Left ventricle myocardium inferior (tissue), 1 donor: ENCODE data around the gene PAX7. TPM values are rescaled to one million over a fixed set of nuclear protein-coding genes. Genes with fewer than 3 reads are reported as not detected.
A peak's percentile ranks its signal among the peaks of the same experiment; 100 is the strongest.

Source experiments
- DNase-seq: peaks from one replicate; pipeline ENCODE4 v3.0.0-alpha.2; 2020
- H3K27ac ChIP-seq: fragments of 200-600 bp; replicated peaks from 2 replicates; pipeline ENCODE4 v1.8.0; 2021
- H3K27me3 ChIP-seq: fragments of 200-600 bp; 2 replicates; pipeline ENCODE4 v1.8.0; 2021; ENCODE audit warnings: low read depth
- H3K36me3 ChIP-seq: fragments of 200-600 bp; 2 replicates; pipeline ENCODE4 v1.8.0; 2021
- H3K4me1 ChIP-seq: fragments of 200-600 bp; 2 replicates; pipeline ENCODE4 v1.8.0; 2021
- H3K4me3 ChIP-seq: fragments of 200-600 bp; 2 replicates; pipeline ENCODE4 v1.8.0; 2021; ENCODE audit warnings: mild to moderate bottlenecking, moderate library complexity
- H3K9me3 ChIP-seq: fragments of 200-600 bp; replicated peaks from 2 replicates; pipeline ENCODE4 v1.8.0; 2021
- CTCF ChIP-seq: fragments of 200-600 bp; IDR thresholded peaks from 2 replicates; pipeline ENCODE4 v1.8.0; 2021; ENCODE audit warnings: antibody characterized with exemption, mild to moderate bottlenecking, borderline replicate concordance
- intact Hi-C: fragments of 100-400 bp; cut with micrococcal nuclease; formaldehyde crosslinking; loops from one replicate; pipeline ENCODE4 v1.11.0; 2022
- total RNA-seq: library from RNA; stranded (reverse); fragmentation: NEBNext Ultra II Directional; extraction: Animal tissue kit (Norgen Biotek cat#: 25700); gene quantifications from one replicate; pipeline ENCODE4 v1.2.1, GENCODE V29; 2021
- donor health status: DM: no; HTN: yes; CAD: no; lungs with severe emphysema.

Gene PAX7
- total RNA-seq, 1 donor from 2014 or later = not detected

- Histone ChIP-seq H3K4me1 (peaks cover 6% of the 10 kb centered on the region), H3K27me3 (peaks cover 89% of the 10 kb centered on the region), H3K36me3 (no peaks in the 10 kb centered on the region), H3K9me3 (no peaks in the 10 kb centered on the region), H3K27ac (no peak overlapping the region), H3K4me3 (peak overlapping the region; percentile 51)
- intact Hi-C loops = no loop called here
- no peak for TF ChIP-seq CTCF
- no peak for DNase-seq
Observed at GRCh38 chr1:18783705-18784481, 153.2 kb downstream of the PAX7 start.

DNA sequence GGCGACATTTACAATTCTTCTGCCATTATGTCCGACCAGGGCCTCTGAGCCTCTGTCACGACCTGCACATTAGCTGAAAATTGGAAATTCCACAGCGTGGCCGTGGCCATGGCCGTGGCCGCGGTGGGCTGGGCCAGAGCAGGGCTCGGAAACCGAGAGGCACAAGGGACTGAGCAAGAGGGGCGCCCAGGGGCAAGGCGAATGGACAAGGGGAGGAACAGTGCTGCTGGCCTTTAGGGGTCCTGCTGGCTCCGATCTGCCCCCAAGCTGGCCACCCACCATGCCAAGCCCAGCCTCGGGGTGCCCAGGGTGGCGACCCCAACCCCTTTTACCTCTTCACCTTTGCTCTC, 153.8 kb downstream of the PAX7 start:
- Histone ChIP-seq H3K4me3 (peak overlapping the region; percentile 51), H3K9me3 (no peaks in the 10 kb centered on the region), H3K27ac (no peak overlapping the region), H3K36me3 (no peaks in the 10 kb centered on the region), H3K4me1 (peaks cover 6% of the 10 kb centered on the region), H3K27me3 (peaks cover 83% of the 10 kb centered on the region)
- intact Hi-C loops = no loop called here
- no peak for DNase-seq
- no peak for TF ChIP-seq CTCF

- Histone ChIP-seq H3K9me3 (no peaks in the 10 kb centered on the region), H3K27ac (no peak overlapping the region), H3K4me3 (no peak overlapping the region), H3K4me1 (peaks cover 6% of the 10 kb centered on the region), H3K27me3 (peaks cover 78% of the 10 kb centered on the region), H3K36me3 (no peaks in the 10 kb centered on the region)
- DNase-seq = no peak
- intact Hi-C loops = no loop called here
- no peak for TF ChIP-seq CTCF
Observed at GRCh38 chr1:18786149-18786548, 155.5 kb downstream of the PAX7 start.

DNA sequence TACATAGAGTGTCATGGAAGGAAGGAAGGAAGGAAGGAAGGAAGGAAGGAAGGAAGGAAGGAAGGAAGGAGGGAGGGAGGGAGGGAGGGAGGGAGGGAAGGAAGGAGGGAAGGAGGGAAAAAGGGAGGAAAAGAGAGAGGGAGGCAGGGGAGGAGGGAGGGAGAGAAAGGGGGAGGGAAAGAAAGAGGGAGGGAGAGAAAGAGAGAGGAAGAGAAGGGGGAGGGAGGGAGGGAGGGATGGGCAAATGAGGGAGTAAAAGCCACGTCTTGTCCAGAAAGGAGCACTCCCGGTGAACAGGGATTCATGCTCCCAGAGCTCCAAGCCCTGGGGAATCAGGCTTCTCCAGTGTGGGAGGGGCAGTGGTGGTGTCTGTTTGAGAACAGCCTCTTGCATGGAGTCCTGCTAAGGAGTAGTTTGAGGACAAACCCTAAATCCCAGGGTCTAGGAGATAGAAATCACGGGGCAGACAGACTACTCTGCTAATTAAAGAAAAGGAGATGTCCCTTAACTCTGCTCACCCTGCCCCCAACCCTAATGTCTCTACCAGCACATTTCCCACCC, 157.3 kb downstream of the PAX7 start:
- DNase-seq = no peak
- TF ChIP-seq CTCF = no peak
- H3K27me3 ChIP-seq = peaks cover 78% of the 10 kb centered on the region
- H3K27ac ChIP-seq = no peak overlapping the region
- peaks cover 11% of the 10 kb centered on the region for H3K9me3 ChIP-seq
- no peak overlapping the region for H3K4me3 ChIP-seq
- H3K36me3 ChIP-seq = no peaks in the 10 kb centered on the region
- intact Hi-C loops = no loop called here
- peaks cover 6% of the 10 kb centered on the region for H3K4me1 ChIP-seq

DNA sequence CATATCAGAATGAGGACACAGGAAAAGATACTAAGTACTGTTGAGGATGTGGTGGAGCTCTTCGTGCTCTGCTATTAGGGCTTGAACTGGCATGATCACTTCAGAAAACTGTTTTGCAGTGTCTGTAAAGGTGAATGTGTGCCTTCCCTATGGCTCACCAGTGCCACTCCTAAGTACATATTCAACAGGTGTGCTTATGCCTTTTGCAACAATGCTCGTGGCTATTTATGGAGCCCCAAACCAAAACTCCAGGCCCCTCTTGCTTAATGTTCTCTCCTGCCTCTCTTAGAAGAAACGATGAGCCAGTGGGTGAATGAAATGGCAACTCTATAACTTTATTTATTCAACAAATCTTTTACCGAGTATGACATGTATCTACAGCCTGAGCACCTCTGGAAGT, 158.6 kb downstream of the PAX7 start:
- no peak for TF ChIP-seq CTCF
- Histone ChIP-seq H3K9me3 (peaks cover 13% of the 10 kb centered on the region), H3K27me3 (peaks cover 81% of the 10 kb centered on the region), H3K27ac (no peak overlapping the region), H3K4me1 (peaks cover under 1% of the 10 kb centered on the region), H3K36me3 (no peaks in the 10 kb centered on the region), H3K4me3 (no peak overlapping the region)
- intact Hi-C loops = no loop called here
- DNase-seq = no peak
